GM19351 (cell line): Measurements from ENCODE around the gene UCK1.
A peak's percentile ranks its signal among the peaks of the same experiment; 100 is the strongest.

ENCODE experiments used
- ATAC-seq: cut with Tn5 transposase; IDR thresholded peaks from one replicate; pipeline ENCODE4 v1.9.1; 2021; ENCODE audit warnings: mild to moderate bottlenecking, moderate library complexity; ENCODE audit not compliant: unreplicated experiment

The UCK1 gene

GRCh38 chr9:131530920-131531832 is at the start of gene UCK1:
Gene UCK1, minus strand, starts transcription at chr9:131531263. Its CDS starts 89 bp downstream, at chr9:131531174.
- ATAC-seq, result peak; percentile 92

- ATAC-seq, result no peak
Measured at GRCh38 chr9:131580358-131580757, 49.3 kb upstream of the UCK1 start.

GRCh38 chr9:131579789-131580211 is 48.7 kb upstream of the UCK1 start:
- ATAC-seq, result no peak

- no peak for ATAC-seq
Measured at GRCh38 chr9:131578731-131579504, 47.9 kb upstream of the UCK1 start.

- ATAC-seq, result no peak
Measured at GRCh38 chr9:131578021-131578420, 47.0 kb upstream of the UCK1 start.

- ATAC-seq, result no peak
Measured at GRCh38 chr9:131577005-131578000, 46.2 kb upstream of the UCK1 start.

- ATAC-seq, result no peak
Measured at GRCh38 chr9:131575946-131576853, 45.1 kb upstream of the UCK1 start.

GRCh38 chr9:131574730-131575640 is 43.9 kb upstream of the UCK1 start:
- no peak for ATAC-seq

GRCh38 chr9:131567910-131568309 is 36.8 kb upstream of the UCK1 start:
- ATAC-seq, result no peak

- no peak for ATAC-seq
Measured at GRCh38 chr9:131566158-131566557, 35.1 kb upstream of the UCK1 start.

- ATAC-seq, result no peak
Measured at GRCh38 chr9:131565369-131565768, 34.3 kb upstream of the UCK1 start.

GRCh38 chr9:131562032-131562959 is 31.2 kb upstream of the UCK1 start:
- ATAC-seq, result no peak

- ATAC-seq, result no peak
Measured at GRCh38 chr9:131559421-131560000, 28.4 kb upstream of the UCK1 start.

GRCh38 chr9:131557855-131558548 is 26.9 kb upstream of the UCK1 start:
- no peak for ATAC-seq

GRCh38 chr9:131555841-131556673 is 25.0 kb upstream of the UCK1 start:
- ATAC-seq, result no peak
